Endothelial cell of umbilical vein (primary cell): ENCODE results near the gene ENTREP1. TPM values are rescaled to one million over a fixed set of nuclear protein-coding genes. Genes with fewer than 3 reads are reported as not detected.

Experiments used
- BruUV-seq: library from RNA; stranded (reverse); fragments of 400-500 nt; replicated peaks from 2 replicates; lab custom pipeline; 2021; lab: Mats Ljungman, UMichigan
- CTCF ChIA-PET: fragments of 300-600, 350-600 bp; sonication (Branson Sonifier 250); formaldehyde crosslinking; loops from one replicate; lab custom pipeline; 2021; ENCODE audit warnings: antibody characterized with exemption, inconsistent platforms; lab: Charles Lee
- POLR2A ChIA-PET: fragments of 300-600, 350-600 bp; sonication (Branson Sonifier 250); formaldehyde crosslinking; loops from one replicate; lab custom pipeline; 2021; ENCODE audit warnings: antibody characterized with exemption, inconsistent platforms; lab: Charles Lee
- DNase-seq: peaks from one replicate; pipeline ENCODE4 v3.0.0-alpha.2; 2011; ENCODE audit warnings: low read depth, low spot score
- FAIRE-seq: peaks from 2 replicates; lab custom pipeline; 2011; peaks lifted over from hg19 to GRCh38; lab: Jason Lieb, UNC
- H2AFZ ChIP-seq: 2 replicates; pipeline ENCODE4 v1.6.0; 2012; ENCODE audit warnings: low read depth, low read length, control low read depth, inconsistent platforms
- H3K27ac ChIP-seq: 2 replicates; pipeline ENCODE4 v1.5.1; 2011; ENCODE audit warnings: low read depth, mild to moderate bottlenecking, control low read depth, low read length, moderate library complexity; ENCODE audit not compliant: insufficient read depth
- H3K27me3 ChIP-seq, 2 experiments: 2 replicates each; pipeline versions ENCODE4 v1.6.0 to v1.6.1; 2011; ENCODE audit warnings: low read length in 2 of 2, mixed read lengths in 1 of 2; ENCODE audit not compliant: control insufficient read depth in 2 of 2, insufficient read depth in 2 of 2
- H3K36me3 ChIP-seq, 2 experiments: 2 replicates in 1 of 2; 3 replicates in 1 of 2; pipeline ENCODE4 v1.5.1; 2011; ENCODE audit warnings: low read length in 2 of 2, mild to moderate bottlenecking in 1 of 2, moderate library complexity in 1 of 2; ENCODE audit not compliant: control insufficient read depth in 2 of 2, insufficient read depth in 2 of 2; ENCODE audit errors: extremely low read depth in 1 of 2
- H3K4me1 ChIP-seq: 3 replicates; pipeline ENCODE4 v1.5.1; 2011; ENCODE audit warnings: mild to moderate bottlenecking, low read length; ENCODE audit not compliant: control insufficient read depth, insufficient read depth; ENCODE audit errors: extremely low read depth
- H3K4me2 ChIP-seq: 2 replicates; pipeline ENCODE4 v1.6.1; 2011; ENCODE audit warnings: low read length, control low read depth, mixed read lengths; ENCODE audit not compliant: insufficient read depth
- H3K4me3 ChIP-seq, 3 experiments: fragments of 200-600 bp in 1 of 3; sonication (generic), shearing (Covaris generic) in 1 of 3; replicated peaks in 1 of 3; 2 replicates each; pipeline ENCODE4 v1.5.1; 2011 to 2016; ENCODE audit warnings: control low read depth in 3 of 3, low read length in 3 of 3, mild to moderate bottlenecking in 2 of 3, inconsistent platforms in 1 of 3, low read depth in 1 of 3, moderate library complexity in 1 of 3; ENCODE audit not compliant: insufficient read depth in 1 of 3
- H3K79me2 ChIP-seq: 2 replicates; pipeline ENCODE4 v1.6.0; 2012; ENCODE audit warnings: low read length, inconsistent platforms; ENCODE audit not compliant: control insufficient read depth, insufficient read depth
- H3K9ac ChIP-seq: replicated peaks from 2 replicates; pipeline ENCODE3; 2011; ENCODE audit warnings: low read length, control low read depth; ENCODE audit not compliant: insufficient read depth; ENCODE audit errors: extremely low read depth
- H3K9me1 ChIP-seq: replicated peaks from 3 replicates; pipeline ENCODE4 v1.6.0; 2011; ENCODE audit warnings: mild to moderate bottlenecking, low read length; ENCODE audit not compliant: control insufficient read depth, insufficient read depth; ENCODE audit errors: extremely low read depth
- H3K9me3 ChIP-seq: replicated peaks from 2 replicates; pipeline ENCODE4 v1.5.1; 2012; ENCODE audit warnings: low read length, inconsistent platforms; ENCODE audit not compliant: control insufficient read depth, insufficient read depth
- H4K20me1 ChIP-seq: replicated peaks from 2 replicates; pipeline ENCODE3; 2011; ENCODE audit warnings: mild to moderate bottlenecking, low read length; ENCODE audit not compliant: control insufficient read depth, insufficient read depth; ENCODE audit errors: extremely low read depth
- CTCF ChIP-seq, 2 donors: IDR thresholded peaks; 1 replicate in 1 of 2; 2 replicates in 1 of 2; pipeline ENCODE4 v1.5.1; 2011; ENCODE audit warnings: low read length in 2 of 2, mild to moderate bottlenecking in 2 of 2, moderate library complexity in 2 of 2, control low read depth in 1 of 2, inconsistent platforms in 1 of 2, low read depth in 1 of 2; ENCODE audit not compliant: insufficient read depth in 1 of 2; ENCODE audit errors: extremely low read depth in 1 of 2
- EZH2 ChIP-seq: IDR thresholded peaks from 2 replicates; pipeline ENCODE4 v1.6.1; 2012; ENCODE audit warnings: borderline replicate concordance, low read depth, mild to moderate bottlenecking, moderate library complexity, low read length, inconsistent platforms; ENCODE audit not compliant: severe bottlenecking
- FOS ChIP-seq: IDR thresholded peaks from 2 replicates; pipeline ENCODE4 v1.6.1; 2011; ENCODE audit warnings: mild to moderate bottlenecking, low read length, moderate library complexity, borderline replicate concordance; ENCODE audit not compliant: insufficient read depth
- GATA2 ChIP-seq: IDR thresholded peaks from 2 replicates; pipeline ENCODE4 v1.7.0; 2011; ENCODE audit warnings: low read depth, mild to moderate bottlenecking, moderate library complexity, mixed read lengths, low read length; ENCODE audit not compliant: insufficient read length, insufficient read depth
- JUN ChIP-seq: IDR thresholded peaks from 2 replicates; pipeline ENCODE4 v1.6.1; 2011; ENCODE audit warnings: borderline replicate concordance, low read depth; ENCODE audit not compliant: insufficient read length, insufficient read depth
- MAX ChIP-seq: IDR thresholded peaks from 2 replicates; pipeline ENCODE4 v1.6.1; 2011; ENCODE audit not compliant: insufficient read depth, insufficient read length
- MYC ChIP-seq: IDR thresholded peaks from one replicate; pipeline ENCODE4 v1.6.1; 2011; ENCODE audit warnings: mild to moderate bottlenecking, low read depth, low read length
- POLR2A ChIP-seq: IDR thresholded peaks from 2 replicates; pipeline ENCODE4 v1.6.1; 2012; ENCODE audit warnings: low read depth, mild to moderate bottlenecking, control low read depth, low read length
- POLR2AphosphoS5 ChIP-seq: IDR thresholded peaks from 2 replicates; pipeline ENCODE4 v1.6.1; 2012; ENCODE audit warnings: low read depth, mild to moderate bottlenecking, control low read depth, low read length, moderate library complexity; ENCODE audit not compliant: insufficient read depth
- dilution Hi-C: fragments of 300-500 bp; cut with MboI; formaldehyde crosslinking; loops from one replicate; pipeline ENCODE4 v1.15.0; 2019; ENCODE audit warnings: low sequenced_read_pairs; ENCODE audit not compliant: extremely low pct_ligation_motif_present
- intact Hi-C: fragments of 100-400 bp; cut with micrococcal nuclease; formaldehyde crosslinking; loops from one replicate; pipeline ENCODE4 v1.10.0; 2022
- polyA plus RNA-seq, 4 experiments: library from polyadenylated mRNA; depleted of rRNA in 3 of 4; stranded (reverse) in 3 of 4; unstranded in 1 of 4; fragments of >200 nt; gene quantifications; 2 replicates each; pipeline versions ENCODE4 v1.2.1 to v1.2.3, GENCODE V29; 2011 to 2012; ENCODE audit warnings: missing spikeins in 1 of 4
- total RNA-seq: library from RNA; stranded (reverse); gene quantifications from 2 replicates; pipeline ENCODE4 v1.2.3, GENCODE V29; 2021

Gene ENTREP1
- total and polyA plus RNA-seq, 2 donors (not counting 3 experiments of a cell fraction or from before 2014, with no cell fraction given) = 7.1 to 13.5 TPM

GRCh38 chr9:69433392-69433791 lies 108.4 kb downstream of the ENTREP1 start:
- FAIRE-seq = no peak

More at GRCh38 chr9:69433392-69433791, 108.4 kb downstream of the ENTREP1 start:
- peaks cover 0 to 2% of the 10 kb centered on the region in 2 experiments for H3K36me3 ChIP-seq
- no peak overlapping the region for H3K4me2 ChIP-seq
- no peaks in the 10 kb centered on the region for H3K9me3 ChIP-seq
- intact Hi-C loops = no loop called here
- no peaks in the 10 kb centered on the region for H3K4me1 ChIP-seq
- no peaks in the 10 kb centered on the region for H4K20me1 ChIP-seq
- H3K27me3 ChIP-seq = no peaks in the 10 kb centered on the region
- DNase-seq = no peak
- no peaks in the 10 kb centered on the region for H3K9me1 ChIP-seq
- H3K79me2 ChIP-seq = no peaks in the 10 kb centered on the region
- no peak overlapping the region for H3K4me3 ChIP-seq
- no peak overlapping the region for H3K9ac ChIP-seq
- dilution Hi-C loops = no loop called here
- POLR2A ChIA-PET = no interaction called here
- BruUV-seq = no TSS peak
- H3K27ac ChIP-seq = no peak overlapping the region
- CTCF ChIA-PET = no interaction called here
- TF ChIP-seq CTCF (IDR thresholded peaks at IDR 0.05; ENCODE audit: extremely low read depth in 1 of 2, insufficient read depth in 1 of 2, low read depth in 1 of 2, low read length in 2 of 2) = no peak
- no peak for TF ChIP-seq MAX
- TF ChIP-seq MYC = no peak
- TF ChIP-seq FOS = no peak
- no peak for TF ChIP-seq GATA2
- no peak for TF ChIP-seq POLR2AphosphoS5
- no peak for TF ChIP-seq EZH2
- TF ChIP-seq POLR2A = no peak
- no peak for TF ChIP-seq JUN
- no peak overlapping the region for H2AFZ ChIP-seq
